HG03139 (cell line): ENCODE data around the gene CPT2.
"Not testable (repeated sequence)": the region's sequence is repeated elsewhere in the genome, so short reads cannot be mapped to it uniquely, and the experiment has no call there.

ENCODE experiments used
- ATAC-seq: cut with Tn5 transposase; IDR thresholded peaks from one replicate; pipeline ENCODE4 v1.9.1; 2021; ENCODE audit not compliant: unreplicated experiment

CPT2 gene

DNA sequence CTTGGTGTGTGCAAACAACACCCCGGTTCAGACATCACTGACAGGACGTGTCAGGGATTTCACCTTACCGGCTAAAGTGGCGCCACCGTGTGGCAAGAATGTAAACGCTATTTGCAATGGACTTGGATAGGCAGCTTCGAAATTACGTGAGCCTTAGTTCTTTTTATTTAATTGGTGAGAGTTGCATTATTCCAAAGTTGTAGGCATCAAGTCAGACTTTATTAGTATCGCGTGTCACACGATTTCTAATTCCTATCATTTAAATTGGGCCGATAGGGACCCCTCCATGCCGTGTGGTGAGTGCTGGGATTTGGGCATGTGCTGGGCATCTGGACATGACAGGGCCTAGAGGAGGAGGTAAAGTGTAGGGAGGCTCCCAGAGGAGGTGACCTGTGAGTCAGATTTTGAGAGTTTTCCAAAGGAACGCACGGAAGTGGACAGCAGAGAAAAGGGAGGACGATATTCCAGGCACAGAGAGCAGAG, 14.5 kb upstream of the CPT2 start:
- no peak for ATAC-seq

DNA sequence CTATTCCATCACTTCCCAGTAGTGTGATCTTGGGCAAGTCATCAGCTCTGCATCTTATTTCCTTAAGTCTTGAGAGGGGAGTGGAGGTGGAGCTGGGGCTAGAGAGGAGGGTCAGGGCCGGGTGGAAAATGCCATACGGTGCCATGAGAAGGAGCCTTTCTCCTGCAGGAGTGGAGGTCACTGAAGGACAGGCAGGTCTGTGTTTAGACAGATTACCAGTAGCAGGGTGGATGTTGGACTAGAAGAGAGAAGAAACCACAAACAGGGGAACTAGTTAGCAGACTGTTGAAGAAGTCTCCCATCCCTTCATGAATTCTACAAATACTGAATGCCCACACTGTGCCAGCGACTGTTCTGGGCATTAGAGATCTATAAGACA, 13.9 kb upstream of the CPT2 start:
- ATAC-seq, result no peak

DNA sequence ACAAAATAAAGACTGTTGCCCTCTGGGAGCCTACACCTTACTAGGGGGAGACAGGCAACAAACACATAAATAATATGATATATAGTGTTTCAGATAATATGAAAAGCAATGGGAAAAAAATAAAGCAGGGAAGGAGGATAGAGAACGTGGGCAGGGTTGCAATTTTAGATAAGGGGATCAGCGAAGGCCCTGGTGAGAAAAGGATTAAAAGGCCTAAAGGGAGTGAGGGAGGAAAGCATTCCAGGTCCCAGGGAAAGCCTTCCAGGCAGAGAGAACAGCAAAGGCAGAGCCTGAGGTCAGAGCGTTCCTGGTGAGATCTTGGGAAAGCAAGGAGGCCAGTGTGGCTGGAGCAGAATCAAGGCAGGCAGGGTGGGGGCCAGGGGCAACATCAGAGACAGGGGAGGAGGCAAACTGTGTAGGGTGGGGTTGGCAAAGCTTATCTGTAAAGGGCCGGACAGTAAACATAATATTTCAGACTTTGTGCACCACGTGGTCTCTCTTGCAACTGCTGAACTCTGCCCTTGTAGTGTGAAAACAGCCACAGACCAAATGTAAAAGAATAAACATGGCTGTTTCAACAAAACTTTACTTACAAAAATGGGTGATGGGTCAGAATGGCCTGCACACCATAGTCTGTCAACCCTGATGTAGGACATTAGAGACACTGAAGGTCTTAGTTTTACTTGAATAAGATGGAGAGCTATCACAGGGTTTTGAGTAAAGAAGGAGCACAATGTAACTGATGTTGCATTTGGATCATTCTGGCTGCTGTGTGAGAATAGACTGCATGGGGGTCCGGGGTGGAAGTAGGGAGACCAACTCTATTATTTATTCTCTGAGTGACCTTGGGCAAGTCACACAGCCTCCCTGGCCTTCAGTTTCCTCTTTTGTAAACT, 13.3 kb upstream of the CPT2 start:
- ATAC-seq, result no peak

DNA sequence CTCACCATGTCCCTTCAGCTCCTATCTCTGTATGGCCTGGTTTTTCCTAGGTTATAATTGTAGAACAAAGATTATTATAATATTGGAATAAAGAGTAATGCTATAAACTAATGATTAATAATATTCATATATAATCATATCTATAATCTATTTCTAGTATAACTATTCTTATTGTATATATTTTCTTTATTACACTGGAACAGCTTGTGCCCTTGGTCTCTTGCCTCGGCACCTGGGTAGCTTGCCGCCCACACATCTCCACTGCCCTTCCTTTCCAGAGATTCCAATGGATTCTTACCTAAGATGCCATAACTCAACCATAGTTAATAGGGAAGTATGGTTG, 10.7 kb upstream of the CPT2 start:
- ATAC-seq, result not testable (repeated sequence)

DNA sequence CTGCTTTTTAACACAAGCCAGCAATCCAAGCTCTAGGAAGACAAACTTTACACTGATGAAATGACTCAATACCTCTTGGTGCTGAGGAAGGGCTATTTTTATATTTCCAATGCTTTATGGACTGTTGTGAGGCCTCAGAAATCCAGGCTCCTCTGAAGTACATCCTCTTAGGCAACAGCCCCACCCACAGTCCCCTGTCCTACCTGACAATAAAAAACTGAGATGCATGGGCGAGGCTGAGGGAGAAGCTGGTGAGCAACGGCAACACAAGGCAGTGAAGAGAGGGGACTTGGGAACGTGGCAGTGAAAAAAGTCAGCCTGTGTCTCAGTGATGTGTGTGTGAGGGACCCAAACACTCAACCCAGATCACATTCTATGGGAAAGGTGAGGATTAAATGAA, 10.1 kb upstream of the CPT2 start:
- ATAC-seq, result no peak

DNA sequence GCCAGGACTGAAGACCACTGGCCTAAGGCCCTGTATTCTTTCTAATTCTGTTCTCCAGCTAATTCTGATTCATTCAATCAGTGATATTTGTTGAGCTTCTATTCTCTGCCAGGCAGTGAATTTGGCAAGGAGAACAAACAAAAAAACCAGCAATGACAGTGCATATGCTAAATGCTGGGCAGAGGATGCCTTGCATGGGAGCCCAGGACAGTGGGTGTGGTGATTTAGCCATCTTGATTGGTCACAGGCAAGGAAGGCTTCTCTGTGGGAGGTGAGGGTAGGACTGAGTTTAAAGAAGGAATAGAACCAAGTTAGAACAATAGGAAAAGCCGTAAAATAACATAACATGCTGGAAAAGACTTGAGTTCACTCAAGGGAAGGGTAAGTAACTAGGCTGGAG, 9.2 kb upstream of the CPT2 start:
- ATAC-seq, result no peak

DNA sequence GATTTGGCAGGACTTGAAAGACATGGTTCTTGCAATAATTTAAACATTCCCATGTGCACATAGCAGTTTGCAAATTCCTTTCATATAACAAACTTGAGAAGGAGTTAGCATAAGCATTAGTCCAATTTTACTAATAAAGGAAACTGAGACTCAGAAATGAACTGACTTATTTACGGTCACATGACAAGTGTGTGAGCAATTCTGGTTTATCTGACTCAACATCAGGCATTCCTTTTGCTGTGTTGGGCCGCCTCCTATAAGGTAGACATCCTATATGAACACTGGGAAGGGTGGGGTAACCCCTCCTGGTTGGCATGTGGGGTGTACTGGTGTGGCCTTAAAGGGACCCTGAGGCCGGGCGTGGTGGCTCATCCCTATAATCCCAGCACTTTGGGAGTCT, 8.5 kb upstream of the CPT2 start:
- no peak for ATAC-seq

DNA sequence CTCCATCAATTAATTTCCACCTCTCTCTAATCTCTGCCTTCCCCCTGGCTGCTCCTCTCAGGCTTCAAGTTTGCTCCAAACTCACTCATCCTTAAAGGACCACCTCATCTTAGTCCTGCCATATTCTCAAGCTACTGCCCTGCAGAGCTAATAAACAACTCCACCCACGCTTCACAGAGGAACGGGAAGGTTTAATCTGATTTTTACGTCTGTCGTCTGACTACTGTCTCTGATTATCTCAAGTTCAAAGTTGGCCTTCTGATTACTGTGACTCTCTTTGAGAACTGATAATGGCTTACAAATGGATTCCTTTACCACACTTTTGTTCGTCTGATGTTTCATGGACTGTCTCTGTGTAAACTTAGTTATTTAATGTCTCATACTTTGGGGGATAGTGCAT, 7.6 kb upstream of the CPT2 start:
- no peak for ATAC-seq

DNA sequence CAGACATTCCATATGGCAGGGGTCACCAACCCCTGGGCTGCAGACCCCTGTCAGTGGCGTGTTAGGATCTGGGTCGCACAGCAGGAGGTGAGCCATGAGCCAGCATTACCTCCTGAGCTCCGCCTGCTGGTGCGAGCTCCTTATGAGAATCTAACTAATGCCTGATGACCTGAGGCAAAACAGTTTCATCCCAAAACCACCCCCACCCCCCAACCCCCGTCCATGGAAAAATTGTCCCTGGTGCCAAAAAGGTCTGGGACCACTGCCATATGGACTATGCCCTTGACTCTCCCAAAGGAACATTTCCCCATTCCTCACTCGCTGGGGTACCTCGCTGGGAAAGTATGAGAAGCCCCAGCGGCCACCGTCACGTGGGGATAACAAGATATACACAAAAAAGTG, 6.4 kb upstream of the CPT2 start:
- no peak for ATAC-seq

DNA sequence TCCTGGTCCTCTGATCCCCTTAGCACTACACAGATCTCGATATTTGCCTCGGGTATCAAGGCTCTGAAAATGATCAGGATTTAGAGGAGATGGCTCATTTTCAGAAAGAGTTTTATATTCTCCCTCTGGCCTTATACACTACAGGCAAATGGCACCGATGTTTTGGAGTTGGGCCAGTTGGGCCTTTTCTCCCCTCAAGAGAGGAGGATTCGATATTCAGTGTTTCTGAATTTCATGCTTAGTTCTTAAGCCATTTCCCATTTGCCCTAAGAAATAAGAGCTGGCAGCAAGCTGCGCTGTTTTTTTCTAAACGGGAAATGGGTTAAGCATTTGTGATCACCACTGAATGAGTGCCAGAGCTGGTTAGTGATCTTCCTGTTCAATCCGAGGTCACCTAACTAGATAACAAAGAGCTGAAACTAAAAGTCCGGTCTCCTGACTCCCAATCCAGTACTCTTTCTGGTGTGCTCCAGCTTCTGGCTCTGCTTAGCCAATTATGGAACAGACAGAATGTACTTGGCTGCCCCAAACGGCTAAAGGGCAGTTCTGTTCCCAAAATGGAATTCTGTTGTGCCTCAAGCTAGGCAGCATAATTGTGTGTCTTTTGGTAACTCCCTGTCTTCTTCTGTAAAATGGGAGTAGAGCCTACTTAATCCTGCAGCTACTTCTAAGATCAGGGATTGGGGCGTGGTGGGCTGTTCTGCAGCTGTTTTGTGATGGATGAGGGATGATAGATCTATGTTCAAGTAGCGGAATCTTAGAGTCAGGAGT, 1.2 kb upstream of the CPT2 start:
- no peak for ATAC-seq

DNA sequence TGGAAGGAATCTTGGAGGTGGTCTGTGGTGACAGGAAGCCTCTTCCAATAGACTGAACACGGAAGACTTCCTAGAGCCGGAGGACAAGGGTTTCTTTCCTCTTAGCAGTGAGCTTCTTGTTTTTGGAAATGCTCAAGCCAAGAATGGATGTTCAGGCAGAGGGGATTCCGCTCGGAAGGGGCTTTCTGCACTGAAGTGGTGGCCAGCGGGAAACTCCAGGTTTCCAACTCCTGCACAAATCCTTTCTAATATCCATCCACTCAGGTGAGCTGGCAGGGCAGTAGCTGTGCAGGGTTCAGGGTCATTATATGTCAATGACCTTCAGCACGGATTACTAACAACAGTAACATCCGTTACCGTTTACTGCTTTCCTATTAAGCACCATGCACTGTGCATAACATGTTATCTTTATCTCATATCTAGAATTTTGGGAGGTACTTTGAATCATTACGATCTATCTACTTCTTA, 573 bp upstream of the CPT2 start:
- no peak for ATAC-seq

DNA sequence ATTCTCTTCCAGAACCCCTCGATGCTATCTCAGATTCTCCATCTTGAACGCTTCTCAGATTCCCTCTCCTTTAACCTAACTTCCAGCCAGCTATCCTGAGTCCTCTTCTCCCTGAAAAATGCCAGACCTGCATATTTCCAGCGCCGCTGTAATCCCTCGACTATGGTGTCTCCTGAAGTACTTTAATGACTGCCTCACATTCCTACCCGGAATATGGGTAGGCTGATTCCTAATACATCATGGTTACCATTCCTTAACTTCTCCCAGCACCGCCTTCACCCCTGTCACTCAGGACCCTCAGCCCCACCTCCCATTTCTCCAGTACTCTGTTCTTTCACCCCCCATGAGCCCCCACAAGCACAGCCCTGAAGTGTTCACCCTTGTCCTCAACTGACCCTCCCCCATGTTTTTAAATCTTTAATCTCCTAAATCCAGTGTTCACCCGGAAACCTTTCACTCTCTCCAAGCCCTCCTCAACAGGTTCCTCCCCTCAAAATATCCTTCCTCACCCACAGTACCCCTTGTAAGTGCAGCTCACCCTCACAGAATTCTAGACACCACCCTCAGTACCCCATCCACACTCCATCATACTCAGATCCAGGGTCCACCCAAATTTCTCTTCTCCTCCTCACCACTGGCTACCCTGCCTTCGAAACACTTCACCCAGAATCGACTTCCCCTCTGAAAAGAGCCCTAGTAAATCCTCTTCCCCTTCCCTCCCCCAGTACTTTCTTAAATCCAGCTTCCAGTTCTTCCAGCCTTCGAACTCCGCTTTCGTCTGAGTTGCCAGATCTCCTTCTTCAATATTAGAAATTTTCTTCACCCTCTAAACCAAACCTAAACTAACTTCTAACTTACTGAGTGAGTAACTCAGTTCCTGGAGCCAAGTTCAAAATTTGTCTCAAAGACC, 922 bp downstream of the CPT2 start:
- no peak for ATAC-seq

DNA sequence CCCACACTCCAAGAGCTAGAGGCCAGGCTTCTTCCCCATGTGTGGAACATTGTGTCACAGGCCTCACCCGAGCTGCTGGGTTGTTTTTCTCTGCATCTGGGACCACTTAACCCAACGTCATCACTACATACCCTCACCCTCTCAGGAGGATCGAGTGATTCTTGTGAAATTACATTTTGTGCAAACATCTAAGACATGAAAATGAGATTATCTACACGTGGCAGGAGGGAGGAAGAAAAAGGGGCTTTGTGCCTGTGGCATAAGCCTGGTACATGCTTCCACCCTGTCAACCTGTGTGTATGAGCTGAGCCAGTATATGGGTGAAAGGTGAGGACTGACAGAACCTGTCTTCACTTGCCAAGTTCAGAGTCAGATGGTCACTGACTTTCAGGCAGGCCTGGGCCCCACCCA, 1.6 kb downstream of the CPT2 start:
- ATAC-seq, result no peak

DNA sequence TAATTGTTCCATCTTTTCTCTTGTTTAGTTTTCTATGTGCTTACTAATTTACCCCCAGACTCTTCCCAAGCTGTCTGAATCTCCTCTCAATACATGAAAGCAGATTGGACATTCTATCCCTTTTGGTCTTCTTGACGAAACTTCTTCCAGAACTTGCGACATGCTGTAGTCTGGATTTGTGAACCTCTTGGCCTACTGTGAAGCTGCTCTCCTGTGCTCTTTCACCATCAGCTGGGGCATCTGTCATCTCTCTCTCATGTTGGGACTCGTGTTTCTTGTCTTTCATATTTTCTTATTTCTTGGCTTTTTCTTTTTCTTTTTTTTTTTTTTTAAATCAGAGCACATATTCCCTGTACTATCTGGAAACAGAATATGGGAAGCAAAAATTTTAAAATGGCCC, 6.8 kb downstream of the CPT2 start:
- no peak for ATAC-seq

DNA sequence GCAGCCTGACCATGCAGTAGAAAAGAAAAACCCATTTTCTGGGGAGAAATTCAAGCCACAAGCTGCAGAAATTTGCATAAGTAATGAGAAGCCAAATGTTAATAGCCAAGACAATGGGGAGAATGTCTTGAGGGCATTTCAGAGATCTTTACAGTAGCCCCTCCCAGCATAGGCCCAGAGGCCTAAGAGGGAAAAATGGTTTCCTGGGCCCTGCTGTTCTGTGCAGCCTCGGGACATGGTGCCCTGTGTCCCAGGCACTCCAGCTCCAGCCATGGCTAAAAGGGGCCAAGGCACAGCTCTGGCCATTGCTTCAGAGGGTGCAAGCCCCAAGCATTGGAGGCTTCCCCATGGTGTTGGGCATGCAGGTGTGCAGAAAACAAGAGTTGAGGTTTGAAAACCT, 8.9 kb downstream of the CPT2 start:
- ATAC-seq, result not testable (repeated sequence)

DNA sequence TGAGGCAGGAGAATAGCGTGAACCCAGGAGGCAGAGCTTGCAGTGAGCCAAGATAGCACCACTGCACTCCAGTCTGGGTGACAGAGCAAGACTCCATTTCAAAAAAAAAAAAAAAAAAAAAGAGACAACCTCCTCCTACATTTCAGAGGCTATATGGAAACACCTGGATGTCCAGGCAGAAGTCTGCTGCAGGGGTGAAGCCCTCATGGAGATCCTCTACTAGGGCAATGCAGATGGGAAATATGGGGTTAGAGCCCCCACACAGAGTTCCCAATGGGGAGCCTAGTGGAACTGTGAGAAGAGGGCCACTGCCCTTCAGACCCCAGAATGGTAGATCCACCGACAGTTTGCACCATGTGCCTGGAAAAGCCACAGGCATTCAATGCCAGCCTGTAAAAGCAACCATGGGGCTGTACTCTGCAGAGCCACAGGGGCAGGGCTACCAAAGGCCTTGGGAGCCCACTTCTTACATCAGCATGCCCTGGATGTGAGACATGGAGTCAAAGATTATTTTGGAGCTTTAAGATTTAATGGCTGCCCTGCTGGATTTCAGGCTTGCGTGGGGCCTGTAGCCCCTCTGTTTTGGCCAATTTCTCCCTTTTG, 9.6 kb downstream of the CPT2 start:
- ATAC-seq, result not testable (repeated sequence)

DNA sequence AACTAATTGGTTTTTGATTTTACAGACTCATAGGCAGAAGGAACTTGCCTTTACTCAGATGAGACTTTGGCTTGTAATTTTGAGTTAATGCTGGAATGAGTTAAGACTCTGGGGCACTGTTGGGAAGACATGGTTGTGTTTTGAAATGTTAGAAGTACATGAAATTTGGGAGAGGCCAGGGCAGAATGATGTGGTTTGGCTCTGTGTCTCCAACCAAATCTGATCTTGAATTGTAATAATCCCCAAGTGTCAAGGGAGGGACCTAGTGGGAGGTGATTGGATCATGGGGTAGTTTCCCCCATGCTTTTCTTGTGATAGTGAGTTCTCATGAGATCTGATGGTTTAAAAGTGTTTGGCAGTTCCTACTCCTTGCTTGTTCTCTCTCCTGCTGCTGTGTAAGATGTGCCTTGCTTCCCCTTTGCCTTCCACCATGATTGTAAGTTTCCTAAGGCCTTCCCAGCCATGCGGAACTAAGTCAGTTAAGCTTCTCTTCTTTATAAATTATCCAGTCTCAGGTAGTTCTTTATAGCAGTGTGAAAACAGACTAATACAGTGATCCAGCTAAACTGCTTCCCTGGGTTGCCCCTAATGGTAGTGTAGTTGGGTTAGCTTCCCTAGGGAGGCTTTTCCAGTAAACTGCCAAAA, 10.2 kb downstream of the CPT2 start:
- no peak for ATAC-seq

DNA sequence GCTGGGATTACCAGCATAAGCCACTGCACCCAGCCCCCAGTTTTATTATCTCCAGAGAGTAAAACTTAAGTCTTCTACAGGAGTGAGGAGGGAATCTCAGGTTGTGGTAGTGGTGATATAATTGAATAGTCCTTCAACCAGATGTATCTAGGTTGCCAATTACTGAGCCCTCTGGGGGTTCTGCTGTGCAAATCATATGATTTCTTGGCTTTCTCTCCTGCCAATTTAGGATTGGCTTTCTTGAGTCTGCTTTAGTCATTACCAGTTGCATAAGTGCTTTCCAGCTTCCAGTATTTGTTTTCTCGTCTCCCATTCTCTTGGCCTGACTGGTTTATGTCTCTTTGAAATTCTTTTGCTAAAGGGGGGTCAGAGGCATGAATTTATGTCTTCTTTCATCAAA, 11.1 kb downstream of the CPT2 start:
- no peak for ATAC-seq

DNA sequence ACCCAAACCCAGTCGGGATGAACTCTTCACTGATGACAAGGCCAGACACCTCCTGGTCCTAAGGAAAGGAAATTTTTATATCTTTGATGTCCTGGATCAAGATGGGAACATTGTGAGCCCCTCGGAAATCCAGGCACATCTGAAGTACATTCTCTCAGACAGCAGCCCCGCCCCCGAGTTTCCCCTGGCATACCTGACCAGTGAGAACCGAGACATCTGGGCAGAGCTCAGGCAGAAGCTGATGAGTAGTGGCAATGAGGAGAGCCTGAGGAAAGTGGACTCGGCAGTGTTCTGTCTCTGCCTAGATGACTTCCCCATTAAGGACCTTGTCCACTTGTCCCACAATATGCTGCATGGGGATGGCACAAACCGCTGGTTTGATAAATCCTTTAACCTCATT, 13.7 kb downstream of the CPT2 start:
- no peak for ATAC-seq

DNA sequence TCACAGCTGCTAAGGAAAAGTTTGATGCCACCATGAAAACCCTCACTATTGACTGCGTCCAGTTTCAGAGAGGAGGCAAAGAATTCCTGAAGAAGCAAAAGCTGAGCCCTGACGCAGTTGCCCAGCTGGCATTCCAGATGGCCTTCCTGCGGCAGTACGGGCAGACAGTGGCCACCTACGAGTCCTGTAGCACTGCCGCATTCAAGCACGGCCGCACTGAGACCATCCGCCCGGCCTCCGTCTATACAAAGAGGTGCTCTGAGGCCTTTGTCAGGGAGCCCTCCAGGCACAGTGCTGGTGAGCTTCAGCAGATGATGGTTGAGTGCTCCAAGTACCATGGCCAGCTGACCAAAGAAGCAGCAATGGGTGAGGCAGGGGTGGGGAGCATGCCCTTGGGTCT, 14.3 kb downstream of the CPT2 start:
- no peak for ATAC-seq
